ENCODE data around the gene SH3YL1.

Gene SH3YL1

DNA sequence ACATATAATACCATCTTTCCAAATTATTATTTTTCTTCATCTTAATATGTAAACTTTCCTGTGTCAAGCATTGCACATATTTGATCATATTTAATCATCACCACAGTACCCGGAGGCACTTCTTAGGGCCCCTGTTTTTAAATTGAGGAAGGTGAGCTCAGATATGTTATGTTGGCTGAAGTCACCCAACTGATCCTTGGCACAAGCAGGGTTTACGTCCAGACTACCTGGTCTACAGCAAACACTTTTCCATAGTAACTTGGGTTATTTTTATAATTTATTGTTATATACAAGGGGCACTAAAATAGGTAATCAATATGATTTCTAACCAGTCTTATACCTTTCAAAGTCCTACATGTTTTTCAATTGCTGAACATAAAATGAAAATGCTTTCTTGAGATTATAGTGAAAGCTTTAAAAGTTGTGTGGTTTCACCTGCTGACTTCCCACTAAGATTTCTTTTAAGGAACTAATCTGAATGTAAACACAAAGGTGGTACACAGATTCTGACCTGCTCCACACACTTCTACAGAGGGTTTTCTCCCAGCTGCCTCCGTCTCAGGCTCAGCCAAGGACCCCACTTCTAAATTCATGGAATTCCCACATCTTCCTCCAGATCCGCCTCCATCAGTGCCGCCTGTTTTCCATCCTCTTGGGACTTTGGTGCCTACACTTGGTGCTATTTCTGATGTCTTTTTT, 52.2 kb downstream of the SH3YL1 start:
- DNase-seq: no peak

DNA sequence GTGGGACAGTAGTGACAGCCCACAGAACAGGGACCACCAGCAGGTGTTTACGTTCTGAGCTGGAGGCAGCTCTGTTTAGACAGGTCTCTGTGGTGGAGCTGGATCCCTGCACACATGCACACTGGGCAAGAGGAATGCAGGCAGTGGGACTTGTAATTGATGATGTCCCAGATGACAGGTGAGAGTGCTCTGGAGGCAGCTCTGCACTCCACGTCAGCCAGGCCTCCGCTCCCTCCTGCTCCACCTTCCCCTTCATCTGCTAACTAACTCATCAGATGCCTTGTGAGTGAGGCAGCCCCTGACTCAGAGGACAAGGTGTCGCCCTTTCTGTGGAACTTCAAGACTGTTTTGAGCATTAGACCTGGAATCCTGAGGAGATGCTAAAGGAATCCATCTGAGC, 53.2 kb downstream of the SH3YL1 start:
- no peak for DNase-seq

DNA sequence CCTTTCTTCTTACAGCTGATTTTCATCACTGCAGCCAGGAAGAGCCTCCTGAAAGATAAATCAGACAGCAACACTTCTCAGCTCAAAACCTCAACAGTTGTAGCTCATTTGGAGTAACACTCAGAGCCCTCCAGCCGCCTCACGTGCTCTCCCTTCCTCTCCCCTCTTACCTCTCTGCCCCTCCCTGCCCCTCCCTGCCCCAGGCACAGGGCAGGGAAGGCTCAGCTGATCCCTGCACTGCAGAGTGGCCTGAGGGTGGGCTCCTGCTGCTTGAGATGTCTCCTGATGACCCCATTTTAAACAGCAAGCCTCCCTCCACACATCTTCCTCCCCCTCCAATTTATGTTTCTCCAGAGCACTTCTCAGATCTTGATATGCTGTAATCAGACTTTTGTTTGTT, 54.4 kb downstream of the SH3YL1 start:
- no peak for DNase-seq

DNA sequence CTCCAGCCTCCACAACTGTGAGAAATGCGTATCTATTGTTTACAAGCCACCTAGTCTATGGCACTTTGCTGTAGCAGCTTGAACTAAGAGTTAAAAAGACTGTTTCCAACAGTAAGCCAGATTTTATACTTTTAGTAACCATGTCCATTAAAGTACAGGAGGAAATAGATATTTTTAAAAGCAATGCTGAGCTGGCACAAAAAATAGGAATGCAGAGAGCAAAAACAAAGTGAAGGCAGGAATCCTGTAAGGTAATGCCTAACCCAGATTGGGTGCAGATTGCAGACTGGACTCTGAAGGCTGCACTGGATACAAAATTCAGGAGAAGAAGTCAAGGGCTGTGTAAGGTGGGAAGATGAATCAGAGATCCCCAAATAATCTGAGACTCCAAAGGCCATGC, 55.5 kb downstream of the SH3YL1 start:
- DNase-seq: no peak

DNA sequence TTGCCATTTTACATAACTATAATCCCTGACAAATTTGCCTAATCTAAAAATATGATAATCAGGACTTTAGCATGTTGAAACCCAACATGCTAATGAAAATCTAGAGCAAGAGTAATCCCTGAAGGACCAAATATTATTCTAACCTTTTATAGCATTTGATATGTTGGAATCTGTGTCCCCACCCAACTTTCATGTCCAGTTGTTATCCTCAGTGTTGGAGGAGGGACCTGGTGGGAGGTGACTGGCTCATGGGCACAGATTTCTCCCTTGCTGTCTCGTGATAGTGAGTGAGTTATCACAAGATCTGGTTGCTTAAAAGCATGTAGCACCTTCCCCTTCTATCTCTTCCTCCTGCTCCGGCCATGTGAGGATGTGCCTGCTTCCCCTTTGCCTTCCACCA, 59.8 kb downstream of the SH3YL1 start:
- DNase-seq: no peak

DNA sequence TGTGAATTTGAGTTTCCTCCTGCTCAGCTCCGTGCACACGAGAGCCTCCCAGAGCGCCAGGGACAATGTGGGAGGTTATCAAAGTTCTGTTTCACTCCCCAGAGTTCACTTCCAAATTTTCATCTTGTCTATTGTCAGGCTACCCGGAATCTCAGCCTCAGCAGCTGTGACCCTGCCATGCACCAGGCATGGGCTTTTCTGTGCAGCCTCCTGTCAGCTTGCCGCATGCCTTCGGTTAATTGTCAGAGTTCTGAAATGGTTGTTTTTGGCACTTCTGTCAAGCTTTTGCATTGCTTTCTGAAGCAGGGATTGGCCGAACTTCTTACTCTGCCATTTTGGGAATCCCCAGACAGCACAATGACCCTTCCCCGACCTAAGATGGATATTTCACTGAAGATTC, 60.4 kb downstream of the SH3YL1 start:
- no peak for DNase-seq

DNA sequence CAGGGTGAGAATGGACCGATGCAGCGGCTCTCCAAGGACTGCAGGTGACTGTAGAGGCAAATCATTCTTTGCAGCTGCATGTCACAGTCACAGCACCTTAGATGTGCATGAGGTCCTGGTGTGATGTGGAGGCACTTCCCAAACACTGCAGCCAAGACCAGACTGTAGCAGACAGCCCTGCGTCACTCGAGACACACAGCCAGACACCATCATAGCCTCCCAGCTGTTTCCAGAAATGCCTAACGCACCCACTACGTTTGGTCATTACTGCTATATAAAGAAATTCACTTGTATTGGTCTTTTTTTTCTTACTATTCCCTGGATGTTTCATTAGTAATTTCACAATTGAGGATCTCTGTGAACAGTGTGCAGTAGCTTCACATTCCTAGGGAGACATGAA, 60.9 kb downstream of the SH3YL1 start:
- no peak for DNase-seq

DNA sequence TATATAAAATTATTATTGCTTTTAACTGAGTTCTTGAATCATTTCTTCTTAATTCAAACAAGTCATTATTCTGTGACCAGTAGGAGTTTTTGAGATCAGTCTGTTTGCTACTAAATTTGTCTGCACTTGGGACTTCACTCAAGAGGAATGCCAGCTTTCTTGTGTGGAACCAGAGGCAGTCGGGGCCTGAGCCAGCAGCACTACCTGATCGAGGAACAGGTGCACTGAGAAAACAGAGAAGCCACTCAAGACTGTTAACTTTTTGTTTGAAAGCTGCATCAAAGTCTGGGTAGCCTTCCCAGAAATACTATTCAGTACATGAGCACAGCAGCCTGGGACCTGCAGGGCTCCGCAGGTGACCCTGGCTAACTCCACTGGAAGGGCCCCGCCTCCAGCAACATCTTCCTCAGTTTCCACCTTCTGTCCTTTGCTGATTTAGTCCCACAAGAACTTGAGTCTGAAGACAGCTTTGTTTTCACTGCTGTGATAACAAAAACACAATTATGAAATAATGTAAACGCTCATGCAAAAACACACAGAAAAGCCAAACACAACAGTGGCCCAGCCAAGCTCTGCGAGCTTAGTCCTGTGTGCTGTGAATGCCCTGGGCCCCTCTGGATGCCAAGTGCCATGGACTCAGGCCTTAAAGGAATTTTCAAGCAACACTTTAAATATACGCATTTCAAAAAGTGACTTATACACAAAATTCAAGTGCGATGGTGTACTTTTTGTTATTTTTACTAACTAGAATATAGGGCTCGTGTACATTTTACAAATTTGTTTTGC, 62.0 kb downstream of the SH3YL1 start:
- DNase-seq: no peak

DNA sequence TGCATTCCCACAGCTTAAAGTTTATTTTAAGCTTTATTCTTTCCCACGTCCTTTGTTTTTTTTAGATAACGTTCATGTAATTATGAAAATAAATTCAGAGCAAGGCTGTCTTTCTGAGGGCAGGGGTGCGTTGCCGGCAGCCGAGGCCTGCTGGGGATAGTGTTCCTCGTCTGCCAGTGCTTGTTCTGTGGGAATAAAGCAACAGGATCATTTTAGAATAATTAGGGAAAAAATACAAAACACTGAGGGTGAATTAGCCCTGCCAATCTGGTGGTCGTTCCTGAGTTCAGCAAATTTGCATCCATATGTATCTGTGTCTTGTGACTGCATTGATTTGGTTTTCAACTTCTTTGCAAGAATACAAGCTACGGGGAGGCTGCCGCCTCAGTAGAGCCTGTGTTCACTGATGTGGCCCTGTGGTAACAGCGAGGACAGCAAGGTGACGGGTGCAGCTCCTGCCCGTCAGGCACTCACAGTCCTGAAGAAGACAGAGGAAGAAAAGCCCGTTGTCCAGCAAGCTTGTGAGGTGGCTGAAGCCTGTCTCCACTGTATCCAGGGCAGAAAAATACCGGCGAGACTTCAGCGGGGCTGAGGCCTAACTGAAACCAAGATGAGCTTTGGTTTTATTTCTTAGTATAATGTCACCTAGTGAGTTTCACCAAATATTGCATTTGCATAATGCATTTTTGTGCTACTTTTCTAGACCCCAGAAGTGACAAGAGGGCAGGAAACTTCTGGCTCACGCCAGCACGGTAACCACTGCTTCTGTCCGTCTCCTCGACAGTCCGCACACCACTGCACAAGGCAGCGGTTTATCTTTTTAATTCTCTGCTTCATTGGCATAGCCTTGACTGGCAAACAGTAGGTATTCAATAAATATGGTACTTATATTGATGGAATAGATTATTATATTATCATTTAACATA, 64.5 kb downstream of the SH3YL1 start:
- DNase-seq: no peak

DNA sequence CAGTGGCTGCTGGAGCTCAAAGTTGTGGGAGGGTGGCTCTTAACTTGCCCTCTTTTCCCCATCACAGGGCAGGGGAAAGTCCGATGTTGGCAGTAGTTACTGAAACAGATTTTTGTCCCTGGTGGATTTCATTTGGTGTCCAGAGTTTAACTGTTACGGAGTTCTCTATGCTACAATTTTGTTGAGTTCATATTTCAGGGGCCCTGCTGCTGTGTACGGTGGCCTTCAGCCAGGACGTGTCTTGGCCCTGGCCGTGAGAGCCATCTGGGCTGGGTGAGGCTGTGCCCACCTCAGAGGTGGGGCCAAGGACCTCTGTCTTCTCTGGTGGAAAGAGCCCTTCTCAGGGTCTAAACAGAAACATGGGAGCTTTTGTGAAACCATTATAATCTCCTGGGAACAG, 67.4 kb downstream of the SH3YL1 start:
- no peak for DNase-seq

DNA sequence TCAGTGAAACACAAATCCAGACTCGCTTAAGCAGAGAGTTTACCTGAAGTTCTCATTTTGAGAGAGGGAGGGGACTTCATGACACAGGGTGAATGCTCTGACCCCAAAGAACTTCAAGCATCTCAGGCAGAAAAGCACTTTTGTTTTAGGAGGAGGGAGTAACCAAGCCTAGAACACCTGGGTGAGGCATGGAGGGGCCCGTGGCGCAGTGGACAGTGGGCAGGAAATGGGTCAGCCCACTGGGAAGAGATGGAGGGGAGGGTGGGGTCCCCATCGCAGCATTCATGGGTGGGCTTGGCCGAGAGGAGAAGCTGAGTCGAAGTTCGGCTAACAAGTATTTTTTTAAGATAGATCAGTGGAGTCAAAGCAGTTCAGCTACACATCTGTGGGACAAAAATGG, 67.9 kb downstream of the SH3YL1 start:
- DNase-seq: no peak

DNA sequence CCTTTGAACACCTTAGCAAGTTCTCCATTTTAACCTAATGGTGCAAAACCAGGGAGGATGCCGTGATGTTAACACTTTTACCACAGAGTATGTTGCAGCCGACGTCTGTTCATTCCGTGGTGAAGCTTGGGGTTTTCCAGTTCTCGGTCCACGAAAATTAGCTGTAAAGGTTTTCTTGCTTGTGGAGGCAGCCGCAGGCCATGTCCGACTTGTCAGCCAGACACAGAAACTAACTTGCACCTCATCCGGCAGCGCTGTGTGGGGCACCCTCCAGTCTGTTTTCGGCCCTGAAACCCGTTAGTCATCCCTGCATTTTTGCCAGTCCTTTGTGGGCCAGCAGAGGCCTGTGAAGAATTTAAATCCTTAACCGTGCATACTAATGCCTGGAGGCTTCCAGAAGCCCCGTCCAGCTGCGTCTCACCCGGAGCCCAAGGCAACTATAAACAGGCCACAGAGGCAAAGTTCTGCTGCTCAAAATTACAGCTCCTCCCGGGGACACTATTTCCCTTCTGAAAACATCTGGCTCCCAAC, 70.6 kb downstream of the SH3YL1 start:
- DNase-seq: no peak

DNA sequence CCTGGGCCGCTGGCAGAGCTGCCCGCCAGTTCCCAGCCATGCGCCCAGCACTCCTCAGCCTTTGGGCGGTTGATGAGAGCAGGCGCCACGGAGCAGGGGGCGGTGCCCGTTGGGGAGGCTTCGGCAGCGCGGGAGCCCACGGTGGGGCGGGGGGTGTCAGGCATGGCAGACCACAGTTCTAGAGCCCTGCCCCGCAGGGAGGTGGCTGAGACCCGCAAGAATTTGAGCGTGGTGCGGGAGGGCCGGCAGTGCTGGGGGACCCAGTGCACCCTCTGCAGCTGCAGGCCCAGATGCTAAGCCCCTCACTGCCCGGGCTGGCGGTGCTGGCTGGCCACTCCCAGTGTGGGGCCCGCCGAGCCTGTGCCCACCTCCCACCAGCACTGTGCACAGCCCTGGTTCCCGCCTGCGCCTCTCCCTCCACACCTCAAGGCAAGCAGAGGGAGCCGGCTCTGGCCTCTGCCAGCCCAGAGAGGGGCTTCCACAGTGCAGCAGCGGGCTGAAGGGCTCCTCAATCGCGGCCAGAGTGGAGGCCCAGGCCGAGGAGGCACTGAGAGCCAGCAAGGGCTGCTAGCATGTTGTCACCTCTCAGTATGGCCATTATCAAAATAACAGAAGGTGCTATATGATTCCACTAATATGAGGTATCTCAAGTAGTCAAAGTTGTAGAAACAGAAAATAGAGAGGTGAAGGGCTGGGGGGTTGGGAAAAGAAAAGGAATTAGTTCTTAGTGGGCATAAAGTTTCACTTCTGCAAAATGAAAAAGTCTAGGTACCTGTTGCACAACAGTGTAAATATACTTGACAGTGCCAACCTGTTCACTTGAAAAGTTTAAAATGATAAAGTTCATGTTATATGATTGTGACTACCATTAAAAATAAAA, 72.3 kb downstream of the SH3YL1 start:
- DNase-seq: no peak

DNA sequence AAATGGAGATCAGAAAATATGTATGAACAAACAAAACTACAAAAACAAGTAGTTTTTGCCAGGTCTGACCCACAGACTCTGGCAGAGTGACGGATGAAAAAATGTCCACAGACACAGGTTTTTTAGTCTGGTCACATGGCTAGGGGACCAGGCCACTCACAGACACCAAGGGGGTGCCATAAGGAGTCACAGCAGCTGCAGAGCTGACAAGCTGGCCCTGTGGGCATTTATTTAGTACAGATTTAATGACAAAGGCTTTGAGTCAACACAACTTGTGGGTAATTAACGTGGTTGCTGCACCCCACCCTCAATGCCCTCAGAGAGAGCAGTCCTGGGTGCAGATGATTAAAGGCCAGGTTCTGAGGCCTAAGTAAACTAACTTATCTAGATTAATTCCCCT, 76.0 kb downstream of the SH3YL1 start:
- no peak for DNase-seq

DNA sequence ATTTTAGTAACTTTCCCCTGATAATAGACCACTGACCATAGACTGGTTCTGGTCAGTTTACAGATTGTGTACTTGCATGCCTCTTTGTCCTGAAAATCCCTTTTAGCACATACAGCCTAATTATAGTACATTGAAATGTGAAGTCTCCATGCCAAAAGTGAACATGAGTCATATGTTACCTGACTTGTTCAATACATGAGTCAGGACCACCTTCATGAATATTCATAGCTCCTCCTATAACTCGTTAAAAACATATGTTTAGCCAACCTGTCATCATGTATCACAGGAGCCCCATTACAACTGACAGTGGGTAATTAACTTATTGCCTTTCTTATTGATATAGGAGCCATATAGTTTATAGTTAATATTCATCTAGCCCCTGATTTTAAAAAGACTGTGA, 78.6 kb downstream of the SH3YL1 start:
- DNase-seq: no peak

DNA sequence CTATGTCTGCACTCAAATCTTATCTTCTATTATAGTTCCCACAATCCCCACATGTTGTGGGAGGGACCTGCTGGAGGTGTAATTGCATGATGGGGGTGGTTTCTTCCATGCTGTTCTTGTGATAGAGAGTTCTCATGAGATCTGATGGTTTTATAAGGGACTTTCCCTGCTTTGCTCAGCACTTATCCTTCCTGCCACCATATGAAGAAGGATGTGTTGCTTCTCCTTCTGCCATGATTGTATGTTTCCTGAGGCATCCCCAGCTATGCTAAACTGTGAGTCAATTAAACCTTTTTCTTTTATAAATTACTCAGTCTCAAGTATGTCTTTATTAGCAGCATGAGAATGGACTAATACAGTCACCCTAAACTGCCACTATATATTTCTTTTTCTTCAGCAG, 79.1 kb downstream of the SH3YL1 start:
- no peak for DNase-seq

DNA sequence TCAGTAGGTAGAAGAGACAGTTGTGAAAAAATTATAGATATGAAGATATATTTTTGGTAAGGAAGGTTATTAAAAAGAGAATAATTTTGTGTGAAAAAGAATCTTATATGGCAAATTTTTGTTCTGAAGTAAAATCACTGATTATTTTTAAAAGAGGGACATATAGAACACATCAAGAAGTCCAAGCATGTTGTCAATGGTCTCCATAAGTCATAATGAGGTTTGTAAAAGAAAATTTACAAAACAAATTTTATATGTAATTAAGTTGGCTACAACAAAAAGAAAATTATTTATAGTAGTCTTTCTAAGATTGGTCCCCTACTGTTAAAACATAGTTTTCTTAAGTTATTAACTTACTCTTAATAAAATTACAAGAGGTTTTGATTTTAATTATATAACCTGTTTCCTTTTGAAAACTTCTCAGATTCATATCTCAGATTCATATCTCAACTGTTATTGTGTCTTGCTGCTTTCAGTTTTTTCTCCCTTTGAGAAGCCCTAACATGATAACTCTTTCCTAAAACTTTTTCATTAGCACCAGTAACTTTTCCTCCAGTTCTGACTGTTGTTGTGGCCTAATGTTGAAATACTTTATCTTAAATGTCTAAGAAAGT, 81.2 kb downstream of the SH3YL1 start:
- no peak for DNase-seq

DNA sequence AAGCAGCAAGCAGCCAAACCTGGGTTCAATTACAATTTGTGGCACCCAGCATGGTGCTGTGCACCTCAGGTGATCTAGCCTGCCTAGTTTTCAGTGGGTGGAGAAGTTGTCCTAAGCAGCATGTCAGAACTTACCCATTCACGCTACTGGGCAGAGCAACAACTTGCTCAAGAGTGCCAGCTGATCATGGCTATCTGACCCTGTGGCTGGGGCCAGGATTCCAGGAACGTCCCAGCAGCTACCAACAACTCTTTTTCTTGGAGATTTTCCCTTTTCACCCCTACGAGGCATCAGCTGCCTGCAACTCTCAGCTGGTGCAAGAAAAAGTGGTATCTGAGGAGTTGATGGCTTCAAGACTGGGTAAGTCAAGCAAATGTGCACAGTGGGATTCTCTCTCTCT, 83.5 kb downstream of the SH3YL1 start:
- no peak for DNase-seq

DNA sequence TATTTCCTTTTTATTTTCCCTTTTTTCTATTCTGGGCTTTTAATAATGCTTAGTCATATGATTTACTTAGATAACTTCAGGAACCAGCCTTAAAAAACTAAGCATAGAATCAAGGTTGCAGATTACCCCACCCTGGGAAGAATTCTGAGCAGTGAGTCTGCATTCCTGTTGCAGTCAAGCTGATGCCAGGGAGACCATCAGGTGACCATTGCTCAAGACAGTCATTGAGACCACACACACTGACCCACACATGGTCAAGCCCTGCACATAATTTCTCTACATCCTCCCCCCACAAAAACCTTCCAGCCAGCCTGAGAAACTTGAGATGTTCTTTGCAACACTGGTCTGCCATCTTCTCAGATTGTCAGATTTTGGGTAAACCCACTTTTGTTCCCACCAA, 83.9 kb downstream of the SH3YL1 start:
- no peak for DNase-seq

DNA sequence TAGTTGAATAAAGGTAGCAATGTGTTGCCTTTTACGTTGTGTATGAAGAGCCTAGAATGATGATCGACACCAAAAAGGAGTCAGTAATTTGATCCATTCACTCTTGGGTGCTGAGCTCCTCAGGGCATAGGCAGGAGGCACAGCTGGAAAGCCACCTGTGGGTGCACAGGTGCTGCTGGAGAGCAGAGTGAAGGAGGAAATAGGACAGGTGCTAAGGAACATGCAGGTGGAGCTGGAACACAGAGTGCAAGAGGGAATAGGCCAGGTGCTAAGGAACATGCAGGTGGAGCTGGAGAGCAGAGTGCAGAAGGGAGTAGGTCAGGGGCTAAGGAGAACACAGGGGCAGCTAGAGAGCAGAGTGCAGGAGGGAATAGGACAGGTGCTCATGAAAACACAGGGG, 86.1 kb downstream of the SH3YL1 start:
- no peak for DNase-seq

DNA sequence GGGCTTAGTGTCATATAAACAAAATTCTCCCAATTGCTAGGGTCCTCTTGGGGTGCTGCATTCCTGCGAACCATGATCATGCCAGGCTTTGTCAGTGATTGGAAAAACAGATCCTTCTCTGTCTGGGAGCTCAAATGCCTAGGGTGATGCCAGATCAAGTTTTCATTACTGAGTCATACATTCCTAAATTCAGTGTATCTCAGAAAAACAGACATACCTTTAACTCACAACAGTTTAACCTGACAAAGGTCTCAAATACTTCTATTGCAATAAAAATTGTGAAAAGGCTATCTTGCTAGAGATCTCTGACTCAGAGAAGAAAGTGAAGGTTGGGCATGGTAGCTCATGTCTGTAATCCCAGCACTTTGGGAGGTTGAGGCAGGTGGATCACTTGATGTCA, 86.9 kb downstream of the SH3YL1 start:
- no peak for DNase-seq
